Esophagus muscularis mucosa (tissue), 3 donors: ENCODE measurements around the gene TESMIN.

Experiments
- CTCF ChIP-seq, 3 experiments: fragments of 200-600 bp in 2 of 3; fragments of 450-650 bp in 1 of 3; sonication (generic) in 2 of 3; IDR thresholded peaks; one replicate each; pipeline ENCODE4 v1.5.1; 2017 to 2019; ENCODE audit warnings: antibody characterized with exemption in 3 of 3, mild to moderate bottlenecking in 2 of 3, moderate library complexity in 1 of 3
- POLR2A ChIP-seq: fragments of 450-650 bp; IDR thresholded peaks from one replicate; pipeline ENCODE4 v1.6.1; 2017; ENCODE audit warnings: antibody characterized with exemption, moderate library complexity, mild to moderate bottlenecking, low read depth
- POLR2AphosphoS5 ChIP-seq, 2 donors: sonication (generic); formaldehyde crosslinking; IDR thresholded peaks; one replicate each; pipeline ENCODE4 v1.6.1; 2017; ENCODE audit warnings: antibody characterized with exemption in 2 of 2

GRCh38 chr11:68707527-68707926 is 43.8 kb downstream of the TESMIN start:
- TF ChIP-seq CTCF (IDR thresholded peaks at IDR 0.05) (no peak), POLR2AphosphoS5 (IDR thresholded peaks at IDR 0.05) (no peak), POLR2A (no peak)
